GM20000 (cell line): ENCODE data around the gene FTL.

ENCODE experiments used
- DNase-seq: peaks from one replicate; pipeline ENCODE4 v3.0.0; 2012; ENCODE audit warnings: low spot score
- TF ChIP-seq, protein P1 (sequence below): IDR thresholded peaks from 2 replicates; pipeline ENCODE4 v1.5.1; 2012; ENCODE audit warnings: mild to moderate bottlenecking, control low read depth; ENCODE audit errors: extremely low read depth, missing control alignments

Gene FTL

DNA sequence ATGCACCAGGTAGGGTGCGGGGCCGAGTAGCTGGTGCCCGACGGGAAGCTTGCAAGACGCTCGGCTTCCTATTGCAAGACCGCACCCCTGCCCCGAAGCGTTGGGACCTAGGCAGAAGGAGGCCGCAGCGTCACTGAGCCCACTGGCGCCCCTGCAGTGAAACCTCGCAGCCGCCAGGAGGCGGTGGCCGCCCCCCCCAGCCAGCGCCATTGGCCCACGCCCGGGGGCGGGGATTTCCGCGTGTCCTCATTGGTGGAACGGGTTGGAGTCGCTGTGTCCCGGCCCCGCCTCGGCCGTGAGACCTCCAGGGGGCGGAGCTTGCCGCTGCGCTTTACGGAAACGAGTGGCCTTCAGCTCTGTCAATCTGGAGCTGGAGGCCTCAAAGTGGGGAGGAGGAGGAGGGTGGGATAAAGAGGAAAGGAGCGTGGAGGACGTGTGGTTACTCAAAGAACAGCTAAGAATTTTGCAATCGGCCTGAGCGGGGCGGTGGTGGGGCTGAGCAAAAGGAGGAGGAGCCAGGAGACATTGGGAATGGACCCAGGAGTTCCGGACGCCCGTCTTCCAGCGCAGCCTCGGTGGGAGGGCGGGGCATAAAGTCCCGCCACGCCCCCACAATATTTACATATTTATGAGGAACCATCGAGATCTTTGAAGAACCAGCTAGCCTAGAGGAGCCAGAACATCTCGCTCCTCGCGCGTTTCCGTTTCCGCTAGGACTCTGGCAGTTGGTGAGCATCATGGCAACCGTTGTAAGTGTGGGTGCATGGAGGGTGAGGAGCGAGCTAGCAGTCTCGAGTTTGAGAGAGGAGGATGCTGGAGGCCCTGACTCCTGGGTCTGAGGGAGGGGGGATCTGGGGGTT is 28.3 kb downstream of the FTL start, which contains the start of the genes GYS1 and RUVBL2:
Gene GYS1 (minus strand): TSS at position 135 of the 860 bp plus-strand sequence. CDS start 197 bp downstream, outside the sequence.
Gene RUVBL2 (plus strand): TSS at position 713 of the 860 bp plus-strand sequence. CDS start 25 bp downstream, at position 738.
- peak; percentile 98 for DNase-seq
- TF ChIP-seq, protein P1, sequence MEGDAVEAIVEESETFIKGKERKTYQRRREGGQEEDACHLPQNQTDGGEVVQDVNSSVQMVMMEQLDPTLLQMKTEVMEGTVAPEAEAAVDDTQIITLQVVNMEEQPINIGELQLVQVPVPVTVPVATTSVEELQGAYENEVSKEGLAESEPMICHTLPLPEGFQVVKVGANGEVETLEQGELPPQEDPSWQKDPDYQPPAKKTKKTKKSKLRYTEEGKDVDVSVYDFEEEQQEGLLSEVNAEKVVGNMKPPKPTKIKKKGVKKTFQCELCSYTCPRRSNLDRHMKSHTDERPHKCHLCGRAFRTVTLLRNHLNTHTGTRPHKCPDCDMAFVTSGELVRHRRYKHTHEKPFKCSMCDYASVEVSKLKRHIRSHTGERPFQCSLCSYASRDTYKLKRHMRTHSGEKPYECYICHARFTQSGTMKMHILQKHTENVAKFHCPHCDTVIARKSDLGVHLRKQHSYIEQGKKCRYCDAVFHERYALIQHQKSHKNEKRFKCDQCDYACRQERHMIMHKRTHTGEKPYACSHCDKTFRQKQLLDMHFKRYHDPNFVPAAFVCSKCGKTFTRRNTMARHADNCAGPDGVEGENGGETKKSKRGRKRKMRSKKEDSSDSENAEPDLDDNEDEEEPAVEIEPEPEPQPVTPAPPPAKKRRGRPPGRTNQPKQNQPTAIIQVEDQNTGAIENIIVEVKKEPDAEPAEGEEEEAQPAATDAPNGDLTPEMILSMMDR: peak; percentile 78

DNA sequence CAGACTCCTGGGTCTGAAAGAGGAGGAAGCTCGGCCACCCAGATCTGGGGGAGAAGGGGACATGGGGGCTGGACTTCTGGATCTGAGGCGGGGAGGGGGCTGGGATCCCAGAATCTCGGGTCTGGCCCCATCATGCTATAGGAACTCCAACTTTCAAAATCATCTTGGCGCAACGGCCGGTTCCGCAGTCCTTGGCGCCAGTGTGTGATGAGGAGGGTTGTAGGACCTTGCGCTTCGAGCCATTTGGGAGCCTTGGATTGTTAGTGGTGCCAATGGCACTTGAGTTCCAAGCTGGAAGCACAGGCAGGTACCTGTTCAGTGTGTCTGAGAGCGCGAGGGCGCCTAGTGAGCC is 28.9 kb downstream of the FTL start:
- DNase-seq: no peak
- TF ChIP-seq, protein P1: no peak

DNA sequence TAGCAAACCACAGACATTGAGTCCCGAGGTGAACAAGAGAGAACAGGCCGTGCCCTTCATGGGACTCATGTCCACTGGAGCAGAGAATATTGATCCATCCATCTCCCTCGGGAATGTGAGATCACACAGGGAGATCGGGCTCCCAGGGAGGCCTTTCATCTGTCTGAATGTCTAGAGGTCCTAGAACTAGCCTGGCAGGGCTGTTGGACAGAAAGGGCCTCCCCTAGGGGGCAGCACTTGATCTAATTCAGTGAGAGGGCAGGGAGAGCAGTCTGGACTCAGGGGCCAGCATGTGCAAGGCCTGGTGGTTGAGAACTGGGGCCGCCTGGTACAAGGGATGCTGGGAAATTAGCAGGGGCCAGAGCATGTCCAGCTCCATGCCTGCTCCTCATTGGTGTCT is 32.9 kb downstream of the FTL start:
- TF ChIP-seq, protein P1: peak; percentile 67
- peak; percentile 57 for DNase-seq

DNA sequence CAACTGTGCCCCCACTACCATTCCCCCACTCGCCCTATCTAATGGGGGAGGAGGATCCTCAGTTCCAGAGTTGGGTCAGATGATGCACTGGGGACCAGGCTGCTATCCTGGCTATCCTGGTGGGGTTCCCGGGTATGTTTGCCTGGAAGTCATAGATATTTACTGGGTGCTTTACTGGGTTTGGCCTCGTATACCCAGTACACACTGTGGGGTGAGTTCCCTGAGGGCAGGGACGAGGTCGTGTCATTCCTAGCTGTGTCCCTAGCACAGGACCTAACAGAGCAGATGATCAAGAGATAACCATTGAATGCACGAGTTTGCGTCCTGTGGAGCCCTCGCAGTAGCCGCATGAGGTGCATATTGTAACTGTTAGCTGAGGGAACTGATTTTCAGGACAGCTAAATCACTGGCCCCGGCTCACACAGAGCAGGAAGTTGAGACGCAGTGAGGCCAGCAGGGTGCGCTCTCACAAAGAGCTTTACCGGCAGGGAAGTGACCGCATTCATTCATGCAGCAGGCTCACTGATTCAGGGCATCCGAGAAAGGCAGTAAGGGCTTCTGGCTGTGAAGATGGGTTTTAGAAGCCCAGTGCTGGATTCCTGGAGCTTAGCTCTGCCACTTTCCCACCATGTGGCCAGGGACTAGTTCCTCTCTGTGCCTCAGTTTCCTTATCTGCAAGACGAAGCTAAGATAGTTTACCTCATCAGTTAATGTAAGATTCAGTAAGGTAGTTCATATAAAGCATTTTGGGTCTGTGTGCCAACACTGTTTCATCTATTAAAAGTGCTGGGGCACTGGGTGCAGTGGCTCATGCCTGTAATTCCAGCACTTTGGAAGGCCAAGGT is 34.6 kb downstream of the FTL start:
- DNase-seq: peak; percentile 60
- TF ChIP-seq, protein P1: peak; percentile 41

DNA sequence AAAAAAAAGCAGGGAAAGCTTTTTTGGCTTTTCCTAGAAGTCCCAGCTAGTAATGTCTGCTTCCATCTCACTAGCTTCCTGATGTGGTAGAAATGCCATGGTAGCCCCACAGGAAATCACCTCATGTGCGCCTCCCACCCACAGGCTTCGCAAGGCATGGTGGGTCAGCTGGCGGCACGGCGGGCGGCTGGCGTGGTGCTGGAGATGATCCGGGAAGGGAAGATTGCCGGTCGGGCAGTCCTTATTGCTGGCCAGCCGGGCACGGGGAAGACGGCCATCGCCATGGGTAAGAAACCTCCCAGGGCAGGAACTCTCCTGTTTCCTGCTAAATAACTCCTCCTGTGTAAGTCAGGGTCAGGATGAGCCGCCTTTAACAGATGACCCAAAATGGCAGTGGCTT is 39.0 kb downstream of the FTL start:
- TF ChIP-seq, protein P1: no peak
- DNase-seq: no peak

DNA sequence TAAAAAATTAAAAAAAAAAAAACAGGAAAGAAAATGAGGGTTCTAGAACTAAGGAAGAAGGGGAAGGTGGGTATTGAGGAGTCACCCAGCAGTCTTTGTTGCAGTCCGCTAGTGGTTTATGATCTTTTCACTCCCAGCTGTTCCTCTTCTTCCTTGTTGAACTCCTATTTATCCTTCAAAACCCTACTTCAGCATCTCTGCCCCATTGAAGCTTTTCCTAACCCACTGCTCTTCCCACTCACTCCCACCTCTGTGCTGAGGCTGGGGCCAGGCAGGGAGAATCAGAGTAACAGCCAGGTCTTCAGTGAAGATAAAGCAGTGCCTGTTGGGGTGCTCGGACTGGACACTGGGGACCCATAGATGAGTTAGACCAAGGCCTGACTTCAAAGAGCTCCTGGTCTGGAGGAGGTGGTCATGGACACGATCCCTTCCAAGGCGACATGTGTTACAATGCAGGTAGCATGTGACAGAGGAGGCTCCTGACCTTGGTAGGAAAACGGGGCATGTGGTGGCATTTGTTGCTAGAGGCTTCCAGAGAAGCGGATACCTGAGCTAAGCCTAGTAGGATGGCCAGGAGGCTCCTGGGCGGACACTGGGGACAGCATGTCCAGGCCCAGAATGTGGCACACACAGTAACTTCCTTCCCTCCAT is 40.0 kb downstream of the FTL start:
- DNase-seq: no peak
- TF ChIP-seq, protein P1: no peak
